ENCODE measurements around the gene DGKH.

GRCh38 chr13:42056583-42056982, 8.1 kb downstream of the DGKH start:
- TF ChIP-seq CTCF (conservative IDR thresholded peaks at IDR 0.05 in 1 of 2, IDR thresholded peaks at IDR 0.05 in 1 of 2; ENCODE audit: extremely low read depth in 1 of 2, insufficient read depth in 1 of 2, low read depth in 1 of 2, low read length in 2 of 2) (no peak), EZH2 (IDR thresholded peaks at IDR 0.05; ENCODE audit: borderline replicate concordance, low read length) (no peak)
